Neural progenitor cell (in vitro differentiated cells): ENCODE results near the gene FRAS1.

Source experiments
- EZH2 ChIP-seq: fragments of 200-600 bp; sonication (generic); IDR thresholded peaks from 2 replicates; pipeline ENCODE4 v1.6.1; 2017; ENCODE audit warnings: antibody characterized with exemption, mild to moderate bottlenecking, moderate library complexity
- EZH2phosphoT487 ChIP-seq: fragments of 200-600 bp; sonication (generic); IDR thresholded peaks from 2 replicates; pipeline ENCODE4 v1.6.1; 2017; ENCODE audit warnings: antibody characterized with exemption
- TF ChIP-seq, protein P1 (sequence below): fragments of 200-600 bp; sonication (generic); IDR thresholded peaks from 2 replicates; pipeline ENCODE4 v1.5.1; 2017; ENCODE audit warnings: antibody characterized with exemption, mild to moderate bottlenecking

DNA sequence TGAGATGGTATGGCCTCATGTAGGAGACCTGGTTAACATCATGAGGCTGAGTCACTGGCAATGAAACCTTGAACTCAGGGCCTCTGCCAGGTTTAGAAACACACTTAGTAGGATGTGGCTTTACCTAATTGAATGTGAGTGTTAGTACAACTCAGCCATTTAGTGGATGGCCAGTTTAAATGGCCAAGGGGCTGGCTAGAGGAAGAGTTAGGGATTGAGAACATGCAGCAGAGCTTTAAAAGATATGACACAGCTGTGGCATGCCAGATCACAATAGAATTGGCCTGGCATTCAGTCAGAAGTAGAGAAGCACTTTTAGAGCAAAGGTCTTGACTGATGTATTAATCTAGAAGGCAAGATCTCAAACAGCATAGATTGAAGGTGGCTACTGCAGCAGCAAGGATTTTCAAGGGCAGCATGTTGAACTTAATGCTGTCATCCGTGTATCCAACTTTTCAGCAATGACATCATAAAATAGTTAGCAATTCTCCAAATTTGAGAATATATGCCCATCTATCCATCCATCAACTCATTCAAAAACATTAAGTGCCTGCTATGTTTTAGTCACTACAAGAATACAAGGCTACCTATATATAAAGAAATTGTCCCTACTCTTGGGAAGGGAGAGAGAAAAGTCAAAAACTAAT, 170.4 kb downstream of the FRAS1 start:
- TF ChIP-seq, protein P1, sequence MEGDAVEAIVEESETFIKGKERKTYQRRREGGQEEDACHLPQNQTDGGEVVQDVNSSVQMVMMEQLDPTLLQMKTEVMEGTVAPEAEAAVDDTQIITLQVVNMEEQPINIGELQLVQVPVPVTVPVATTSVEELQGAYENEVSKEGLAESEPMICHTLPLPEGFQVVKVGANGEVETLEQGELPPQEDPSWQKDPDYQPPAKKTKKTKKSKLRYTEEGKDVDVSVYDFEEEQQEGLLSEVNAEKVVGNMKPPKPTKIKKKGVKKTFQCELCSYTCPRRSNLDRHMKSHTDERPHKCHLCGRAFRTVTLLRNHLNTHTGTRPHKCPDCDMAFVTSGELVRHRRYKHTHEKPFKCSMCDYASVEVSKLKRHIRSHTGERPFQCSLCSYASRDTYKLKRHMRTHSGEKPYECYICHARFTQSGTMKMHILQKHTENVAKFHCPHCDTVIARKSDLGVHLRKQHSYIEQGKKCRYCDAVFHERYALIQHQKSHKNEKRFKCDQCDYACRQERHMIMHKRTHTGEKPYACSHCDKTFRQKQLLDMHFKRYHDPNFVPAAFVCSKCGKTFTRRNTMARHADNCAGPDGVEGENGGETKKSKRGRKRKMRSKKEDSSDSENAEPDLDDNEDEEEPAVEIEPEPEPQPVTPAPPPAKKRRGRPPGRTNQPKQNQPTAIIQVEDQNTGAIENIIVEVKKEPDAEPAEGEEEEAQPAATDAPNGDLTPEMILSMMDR: no peak
- TF ChIP-seq EZH2 (no peak), EZH2phosphoT487 (no peak)
